GM19452 (cell line): Measurements from ENCODE around the gene ANAPC2.

Experiments used
- ATAC-seq: cut with Tn5 transposase; IDR thresholded peaks from one replicate; pipeline ENCODE4 v1.9.1; 2021; ENCODE audit not compliant: unreplicated experiment

The ANAPC2 gene

GRCh38 chr9:137130176-137130755 lies 58.1 kb downstream of the ANAPC2 start:
- peak; percentile 14 for ATAC-seq

- peak; percentile 82 for ATAC-seq
These were observed 58.7 kb downstream of the ANAPC2 start for GRCh38 chr9:137129456-137130175.

GRCh38 chr9:137128862-137129455 lies 59.4 kb downstream of the ANAPC2 start:
- ATAC-seq, result no peak

- no peak for ATAC-seq
These were observed 60.0 kb downstream of the ANAPC2 start for GRCh38 chr9:137128158-137128861.

GRCh38 chr9:137127301-137128157 lies 60.8 kb downstream of the ANAPC2 start:
- no peak for ATAC-seq

GRCh38 chr9:137126786-137127185 lies 61.6 kb downstream of the ANAPC2 start:
- ATAC-seq, result no peak
